HUES64 (cell line): ENCODE data around the gene FRRS1.

ENCODE experiments used
- H3K27ac ChIP-seq: 2 replicates; pipeline ENCODE4 v1.7.0; 2013; ENCODE audit warnings: low read depth, low read length, inconsistent platforms
- H3K27me3 ChIP-seq: 2 replicates; pipeline ENCODE4 v1.6.1; 2013; ENCODE audit warnings: mild to moderate bottlenecking, low read length; ENCODE audit not compliant: insufficient read depth
- H3K36me3 ChIP-seq: 2 replicates; pipeline ENCODE4 v1.6.1; 2013; ENCODE audit warnings: mild to moderate bottlenecking, low read length; ENCODE audit not compliant: insufficient read depth
- H3K4me1 ChIP-seq: 2 replicates; pipeline ENCODE4 v1.6.1; 2013; ENCODE audit warnings: mild to moderate bottlenecking, low read length, moderate library complexity; ENCODE audit not compliant: insufficient read depth
- H3K4me3 ChIP-seq: 2 replicates; pipeline ENCODE4 v1.5.1; 2013; ENCODE audit warnings: mild to moderate bottlenecking, low read length, moderate library complexity
- H3K9ac ChIP-seq: 2 replicates; pipeline ENCODE4 v1.6.1; 2013; ENCODE audit warnings: mild to moderate bottlenecking, low read depth, low read length
- H3K9me3 ChIP-seq: 2 replicates; pipeline ENCODE4 v1.6.1; 2013; ENCODE audit warnings: low read depth, low read length; ENCODE audit not compliant: insufficient read depth
- WGBS: fragments of 150-250, 120-280 bp; methylation state at CpG from one replicate; pipeline ENCODE4 v1.1.7; 2013; ENCODE audit warnings: missing lambda C conversion rate; 5-methylcytosine and 5-hydroxymethylcytosine counted together

Gene FRRS1

DNA sequence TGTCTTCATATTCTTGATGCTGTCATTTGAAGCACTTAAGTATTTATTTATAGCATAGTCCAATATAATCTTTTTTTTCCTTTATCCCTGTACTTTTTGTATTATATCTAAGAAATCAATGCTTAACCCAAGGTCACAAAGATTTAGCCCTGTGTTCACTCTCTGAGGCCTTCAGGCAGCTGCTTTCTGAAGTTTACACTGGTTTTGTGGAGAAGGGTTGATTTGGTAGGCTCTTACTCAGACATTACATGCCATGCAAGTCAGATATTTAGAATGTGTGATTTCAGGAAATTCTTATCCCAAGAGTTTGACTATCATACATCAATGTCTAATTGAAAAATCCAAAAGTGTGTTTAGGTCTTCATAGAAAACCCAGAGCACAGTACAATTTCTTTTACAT, 64.2 kb downstream of the FRRS1 start:
- Histone ChIP-seq H3K4me3 (no peak overlapping the region), H3K27me3 (no peaks in the 10 kb centered on the region), H3K36me3 (no peaks in the 10 kb centered on the region), H3K27ac (no peak overlapping the region), H3K9ac (no peak overlapping the region), H3K9me3 (no peaks in the 10 kb centered on the region), H3K4me1 (no peaks in the 10 kb centered on the region)

GRCh38 chr1:99700020-99700419, 66.4 kb downstream of the FRRS1 start:
- no peaks in the 10 kb centered on the region for H3K27me3 ChIP-seq
- H3K4me3 ChIP-seq = no peak overlapping the region
- H3K27ac ChIP-seq = no peak overlapping the region
- no peaks in the 10 kb centered on the region for H3K4me1 ChIP-seq
- WGBS = 98% methylated on average over 3 of the region's 3 CpGs
- H3K36me3 ChIP-seq = no peaks in the 10 kb centered on the region
- H3K9ac ChIP-seq = no peak overlapping the region
- no peaks in the 10 kb centered on the region for H3K9me3 ChIP-seq

GRCh38 chr1:99697580-99697979, 68.9 kb downstream of the FRRS1 start:
- Histone ChIP-seq H3K27me3 (no peaks in the 10 kb centered on the region), H3K4me1 (no peaks in the 10 kb centered on the region), H3K9me3 (no peaks in the 10 kb centered on the region), H3K36me3 (no peaks in the 10 kb centered on the region), H3K9ac (no peak overlapping the region), H3K27ac (no peak overlapping the region), H3K4me3 (no peak overlapping the region)
- 86% methylated on average over 1 of the region's 1 CpG for WGBS

- H3K27me3 ChIP-seq = no peaks in the 10 kb centered on the region
- H3K9me3 ChIP-seq = no peaks in the 10 kb centered on the region
- H3K4me3 ChIP-seq = no peak overlapping the region
- H3K27ac ChIP-seq = no peak overlapping the region
- H3K36me3 ChIP-seq = no peaks in the 10 kb centered on the region
- 89% methylated on average over 2 of the region's 2 CpGs for WGBS
- H3K4me1 ChIP-seq = no peaks in the 10 kb centered on the region
- H3K9ac ChIP-seq = no peak overlapping the region
Measured at GRCh38 chr1:99696616-99697015, 69.8 kb downstream of the FRRS1 start.

- no peak overlapping the region for H3K4me3 ChIP-seq
Measured at GRCh38 chr1:99691175-99691574, 75.3 kb downstream of the FRRS1 start.

GRCh38 chr1:99685516-99686180, 80.8 kb downstream of the FRRS1 start:
- no peaks in the 10 kb centered on the region; the same call in 1 of the 2 replicates for H3K4me1 ChIP-seq
- no peaks in the 10 kb centered on the region for H3K36me3 ChIP-seq
- no peaks in the 10 kb centered on the region for H3K9me3 ChIP-seq
- H3K27ac ChIP-seq = no peak overlapping the region
- no peak overlapping the region for H3K4me3 ChIP-seq
- no peak overlapping the region for H3K9ac ChIP-seq
- WGBS = 44% methylated on average over 6 of the region's 6 CpGs
- no peaks in the 10 kb centered on the region for H3K27me3 ChIP-seq

More at GRCh38 chr1:99691175-99691574, 75.3 kb downstream of the FRRS1 start:
- no peaks in the 10 kb centered on the region for H3K9me3 ChIP-seq
- H3K9ac ChIP-seq = no peak overlapping the region
- no peak overlapping the region for H3K27ac ChIP-seq
- H3K27me3 ChIP-seq = no peaks in the 10 kb centered on the region
- WGBS = 95% methylated on average over 1 of the region's 2 CpGs
- H3K36me3 ChIP-seq = no peaks in the 10 kb centered on the region
- H3K4me1 ChIP-seq = no peaks in the 10 kb centered on the region

DNA sequence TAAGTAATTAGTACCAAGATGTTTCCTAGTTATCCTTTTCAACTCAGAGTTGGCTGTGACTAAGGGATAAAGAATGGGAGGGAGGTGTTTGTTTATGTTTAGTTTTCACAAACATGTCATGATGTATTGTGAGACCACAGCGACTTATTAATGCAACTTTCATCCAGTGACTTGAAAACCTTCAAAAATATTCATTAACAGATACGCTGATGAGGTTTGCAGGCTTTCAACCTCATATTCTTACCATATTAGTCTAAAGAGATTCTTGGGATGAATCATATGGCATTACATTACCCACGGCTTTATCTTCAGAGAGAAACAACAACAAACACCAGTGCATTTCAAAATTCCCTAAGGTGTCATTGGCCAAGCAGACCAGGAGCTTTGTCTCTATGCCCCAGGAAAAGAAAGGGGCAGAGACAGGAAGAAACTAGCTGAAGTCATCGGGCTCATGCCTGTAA, 84.1 kb downstream of the FRRS1 start:
- H3K9ac ChIP-seq = no peak overlapping the region
- H3K4me3 ChIP-seq = no peak overlapping the region
- no peaks in the 10 kb centered on the region for H3K27me3 ChIP-seq
- no peaks in the 10 kb centered on the region for H3K9me3 ChIP-seq
- peaks cover 4% of the 10 kb centered on the region; the same call in 1 of the 2 replicates for H3K4me1 ChIP-seq
- WGBS = 88% methylated on average over 4 of the region's 4 CpGs
- H3K27ac ChIP-seq = no peak overlapping the region
- no peaks in the 10 kb centered on the region for H3K36me3 ChIP-seq

GRCh38 chr1:99681583-99681982, 84.9 kb downstream of the FRRS1 start:
- Histone ChIP-seq H3K27ac (no peak overlapping the region), H3K9me3 (no peaks in the 10 kb centered on the region), H3K27me3 (no peaks in the 10 kb centered on the region), H3K36me3 (no peaks in the 10 kb centered on the region), H3K4me1 (peaks cover 4% of the 10 kb centered on the region; the same call in 1 of the 2 replicates), H3K9ac (no peak overlapping the region), H3K4me3 (no peak overlapping the region)
- 88% methylated on average over 3 of the region's 3 CpGs for WGBS

- Histone ChIP-seq H3K4me3 (no peak overlapping the region), H3K27ac (no peak overlapping the region), H3K4me1 (peaks cover 4% of the 10 kb centered on the region; the same call in 1 of the 2 replicates), H3K27me3 (no peaks in the 10 kb centered on the region), H3K36me3 (no peaks in the 10 kb centered on the region), H3K9me3 (no peaks in the 10 kb centered on the region), H3K9ac (no peak overlapping the region)
- 40% methylated on average over 1 of the region's 1 CpG for WGBS
Measured at GRCh38 chr1:99680270-99680669, 86.2 kb downstream of the FRRS1 start.

GRCh38 chr1:99677416-99677815, 89.0 kb downstream of the FRRS1 start:
- Histone ChIP-seq H3K27ac (no peak overlapping the region), H3K9me3 (no peaks in the 10 kb centered on the region), H3K9ac (no peak overlapping the region), H3K4me3 (no peak overlapping the region), H3K27me3 (no peaks in the 10 kb centered on the region), H3K4me1 (peaks cover 4% of the 10 kb centered on the region; the same call in 1 of the 2 replicates), H3K36me3 (no peaks in the 10 kb centered on the region)
- 91% methylated on average over 1 of the region's 2 CpGs for WGBS

DNA sequence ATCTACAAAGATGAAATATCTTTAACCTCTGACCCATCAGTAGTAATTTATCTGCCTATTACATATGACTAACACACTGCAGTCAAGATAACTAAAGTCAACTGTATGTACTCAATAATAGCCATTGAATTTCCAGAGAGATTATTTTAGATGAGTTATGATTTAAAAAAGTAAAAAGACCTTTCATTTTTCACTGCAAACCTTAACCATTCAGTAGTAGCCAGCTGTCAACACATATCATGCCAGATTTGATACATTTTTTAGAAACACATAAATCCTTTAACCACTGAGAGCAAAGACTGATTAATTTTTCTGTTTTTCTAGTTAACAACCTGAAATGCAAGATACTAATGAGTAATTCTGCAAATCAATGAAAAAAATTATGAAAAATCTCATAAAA, 89.6 kb downstream of the FRRS1 start:
- H3K4me3 ChIP-seq = no peak overlapping the region
- 0 out of 2 replicates have a peak, but pooled peaks cover 4% of the 10 kb centered on the region for H3K4me1 ChIP-seq
- H3K36me3 ChIP-seq = no peaks in the 10 kb centered on the region
- no peaks in the 10 kb centered on the region for H3K9me3 ChIP-seq
- H3K27me3 ChIP-seq = no peaks in the 10 kb centered on the region
- no peak overlapping the region for H3K27ac ChIP-seq
- no peak overlapping the region for H3K9ac ChIP-seq

- no CpG with 5 or more reads among the region's 1 CpG for whole genome bisulfite sequencing
Measured at GRCh38 chr1:99675994-99676393, 90.4 kb downstream of the FRRS1 start.

More at GRCh38 chr1:99675994-99676393, 90.4 kb downstream of the FRRS1 start:
- no peak overlapping the region for H3K9ac ChIP-seq
- H3K9me3 ChIP-seq = no peaks in the 10 kb centered on the region
- H3K4me3 ChIP-seq = no peak overlapping the region
- no peak overlapping the region for H3K27ac ChIP-seq
- H3K27me3 ChIP-seq = no peaks in the 10 kb centered on the region
- 0 out of 2 replicates have a peak, but pooled peaks cover 4% of the 10 kb centered on the region for H3K4me1 ChIP-seq
- H3K36me3 ChIP-seq = no peaks in the 10 kb centered on the region
